HEK293 (cell line): ENCODE data around the gene CACNG3.

Experiments used
- CTCF ChIA-PET: fragments of 350-600 bp; formaldehyde crosslinking; extraction: SDS; loops from one replicate; lab custom pipeline; 2021; ENCODE audit warnings: antibody characterized with exemption; lab: Yijun Ruan, JAX
- POLR2A ChIA-PET: fragments of 300-600 bp; formaldehyde crosslinking; extraction: SDS; loops from one replicate; lab custom pipeline; 2020; ENCODE audit warnings: antibody characterized with exemption, inconsistent platforms; lab: Yijun Ruan, JAX
- H3K27ac ChIP-seq: fragments of 200-500 bp; sonication (Bioruptor generic); 2 replicates; pipeline ENCODE4 v1.5.1; 2014; ENCODE audit warnings: low read depth, low read length, control low read depth, inconsistent platforms; ENCODE audit errors: extremely low read depth
- H3K36me3 ChIP-seq, 2 experiments: fragments of 200-500 bp in 1 of 2; sonication (Bioruptor generic) in 1 of 2; 1 replicate in 1 of 2; 2 replicates in 1 of 2; pipeline ENCODE4 v1.5.1; 2014 to 2017; ENCODE audit warnings: inconsistent platforms in 2 of 2, low read length in 2 of 2; ENCODE audit not compliant: control insufficient read depth in 2 of 2, insufficient read depth in 1 of 2
- H3K4me1 ChIP-seq: fragments of 200-500 bp; sonication (Bioruptor generic); 2 replicates; pipeline ENCODE4 v1.5.1; 2014; ENCODE audit warnings: mild to moderate bottlenecking, low read length, inconsistent platforms; ENCODE audit not compliant: control insufficient read depth, insufficient read depth
- H3K4me3 ChIP-seq: 2 replicates; pipeline ENCODE4 v1.5.1; 2011; ENCODE audit warnings: low read depth, mild to moderate bottlenecking, control low read depth, low read length, moderate library complexity
- H3K9me3 ChIP-seq: fragments of 200-500 bp; sonication (Bioruptor generic); 2 replicates; pipeline ENCODE4 v1.5.1; 2014; ENCODE audit warnings: low read depth, low read length, inconsistent platforms; ENCODE audit not compliant: control insufficient read depth, insufficient read depth
- GLI2 ChIP-seq: fragments of 450-650 bp; formaldehyde crosslinking; IDR thresholded peaks from 2 replicates; pipeline ENCODE4; 2017; ENCODE audit warnings: missing biosample characterization, missing genetic modification characterization, low read depth, borderline replicate concordance
- KLF16 ChIP-seq: fragments of 450-650 bp; formaldehyde crosslinking; IDR thresholded peaks from 2 replicates; pipeline ENCODE4 v1.5.1; 2017; ENCODE audit warnings: missing biosample characterization, missing genetic modification characterization
- ZNF112 ChIP-seq: fragments of 450-650 bp; formaldehyde crosslinking; IDR thresholded peaks from 2 replicates; pipeline ENCODE4 v1.5.0; 2017; ENCODE audit warnings: missing biosample characterization, missing genetic modification characterization
- ZNF184 ChIP-seq: fragments of 450-650 bp; IDR thresholded peaks from 2 replicates; pipeline ENCODE4 v1.5.1; 2018; ENCODE audit warnings: missing biosample characterization, mild to moderate bottlenecking, missing genetic modification characterization
- ZNF2 ChIP-seq: fragments of 450-650 bp; formaldehyde crosslinking; IDR thresholded peaks from 2 replicates; pipeline ENCODE4 v1.5.1; 2016; ENCODE audit warnings: missing biosample characterization, missing genetic modification characterization
- ZNF239 ChIP-seq: fragments of 450-650 bp; formaldehyde crosslinking; IDR thresholded peaks from 2 replicates; pipeline ENCODE4 v1.5.1; 2016; ENCODE audit warnings: missing biosample characterization, missing genetic modification characterization
- ZNF324 ChIP-seq: fragments of 450-650 bp; formaldehyde crosslinking; IDR thresholded peaks from 2 replicates; pipeline ENCODE4 v1.5.1; 2016; ENCODE audit warnings: missing biosample characterization, missing genetic modification characterization
- ZNF518A ChIP-seq: fragments of 450-650 bp; formaldehyde crosslinking; conservative IDR thresholded peaks from 2 replicates; pipeline ENCODE4 v1.5.1; 2016; ENCODE audit warnings: low read depth, missing biosample characterization, missing genetic modification characterization
- ZNF571 ChIP-seq: fragments of 450-650 bp; formaldehyde crosslinking; IDR thresholded peaks from 2 replicates; pipeline ENCODE4 v1.5.0; 2017; ENCODE audit warnings: missing biosample characterization, missing genetic modification characterization
- ZNF621 ChIP-seq: fragments of 450-650 bp; formaldehyde crosslinking; IDR thresholded peaks from 2 replicates; pipeline ENCODE4 v1.5.1; 2017; ENCODE audit warnings: missing biosample characterization, missing genetic modification characterization
- ZNF701 ChIP-seq: fragments of 450-650 bp; formaldehyde crosslinking; IDR thresholded peaks from 2 replicates; pipeline ENCODE4 v1.5.1; 2016; ENCODE audit warnings: missing biosample characterization, missing genetic modification characterization
- TF ChIP-seq, protein P1 (sequence below): IDR thresholded peaks from 2 replicates; pipeline ENCODE4 v1.6.1; 2011; ENCODE audit warnings: mild to moderate bottlenecking, low read depth, low read length, borderline replicate concordance
- TF ChIP-seq, protein P2 (sequence below): fragments of 450-650 bp; formaldehyde crosslinking; IDR thresholded peaks from 2 replicates; pipeline ENCODE4 v1.5.1; 2016; ENCODE audit warnings: missing biosample characterization, missing genetic modification characterization
- TF ChIP-seq, protein P3 (sequence below): fragments of 450-650 bp; formaldehyde crosslinking; IDR thresholded peaks from 2 replicates; pipeline ENCODE4 v1.5.1; 2016; ENCODE audit warnings: missing biosample characterization, missing genetic modification characterization
- TF ChIP-seq, protein P4 (sequence below): fragments of 450-650 bp; formaldehyde crosslinking; IDR thresholded peaks from 2 replicates; pipeline ENCODE4 v1.5.1; 2017; ENCODE audit warnings: missing biosample characterization, missing genetic modification characterization
- TF ChIP-seq, protein P5 (sequence below): fragments of 450-650 bp; formaldehyde crosslinking; IDR thresholded peaks from 2 replicates; pipeline ENCODE4 v1.5.1; 2017; ENCODE audit warnings: missing biosample characterization, mild to moderate bottlenecking, missing genetic modification characterization, moderate library complexity

The CACNG3 gene

GRCh38 chr16:24262816-24263215 lies 6.7 kb downstream of the CACNG3 start (continued):
- TF ChIP-seq KLF16 (tag by site-specific recombination) = no peak
- TF ChIP-seq, protein P1, sequence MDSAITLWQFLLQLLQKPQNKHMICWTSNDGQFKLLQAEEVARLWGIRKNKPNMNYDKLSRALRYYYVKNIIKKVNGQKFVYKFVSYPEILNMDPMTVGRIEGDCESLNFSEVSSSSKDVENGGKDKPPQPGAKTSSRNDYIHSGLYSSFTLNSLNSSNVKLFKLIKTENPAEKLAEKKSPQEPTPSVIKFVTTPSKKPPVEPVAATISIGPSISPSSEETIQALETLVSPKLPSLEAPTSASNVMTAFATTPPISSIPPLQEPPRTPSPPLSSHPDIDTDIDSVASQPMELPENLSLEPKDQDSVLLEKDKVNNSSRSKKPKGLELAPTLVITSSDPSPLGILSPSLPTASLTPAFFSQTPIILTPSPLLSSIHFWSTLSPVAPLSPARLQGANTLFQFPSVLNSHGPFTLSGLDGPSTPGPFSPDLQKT = no peak
- TF ChIP-seq ZNF571 (tag by site-specific recombination) = no peak
- TF ChIP-seq ZNF112 (tag by site-specific recombination) = no peak
- no peak for TF ChIP-seq GLI2 (tag by site-specific recombination)
- TF ChIP-seq, protein P2, sequence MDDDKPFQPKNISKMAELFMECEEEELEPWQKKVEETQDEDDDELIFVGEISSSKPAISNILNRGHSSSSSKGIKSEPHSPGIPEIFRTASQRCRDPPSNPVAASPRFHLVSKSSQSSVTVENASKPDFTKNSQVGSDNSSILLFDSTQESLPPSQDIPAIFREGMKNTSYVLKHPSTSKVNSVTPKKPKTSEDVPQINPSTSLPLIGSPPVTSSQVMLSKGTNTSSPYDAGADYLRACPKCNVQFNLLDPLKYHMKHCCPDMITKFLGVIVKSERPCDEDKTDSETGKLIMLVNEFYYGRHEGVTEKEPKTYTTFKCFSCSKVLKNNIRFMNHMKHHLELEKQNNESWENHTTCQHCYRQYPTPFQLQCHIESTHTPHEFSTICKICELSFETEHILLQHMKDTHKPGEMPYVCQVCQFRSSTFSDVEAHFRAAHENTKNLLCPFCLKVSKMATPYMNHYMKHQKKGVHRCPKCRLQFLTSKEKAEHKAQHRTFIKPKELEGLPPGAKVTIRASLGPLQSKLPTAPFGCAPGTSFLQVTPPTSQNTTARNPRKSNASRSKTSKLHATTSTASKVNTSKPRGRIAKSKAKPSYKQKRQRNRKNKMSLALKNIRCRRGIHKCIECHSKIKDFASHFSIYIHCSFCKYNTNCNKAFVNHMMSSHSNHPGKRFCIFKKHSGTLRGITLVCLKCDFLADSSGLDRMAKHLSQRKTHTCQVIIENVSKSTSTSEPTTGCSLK (tag by site-specific recombination) = no peak
- no peak for TF ChIP-seq ZNF239 (tag by site-specific recombination)
- TF ChIP-seq, protein P3, sequence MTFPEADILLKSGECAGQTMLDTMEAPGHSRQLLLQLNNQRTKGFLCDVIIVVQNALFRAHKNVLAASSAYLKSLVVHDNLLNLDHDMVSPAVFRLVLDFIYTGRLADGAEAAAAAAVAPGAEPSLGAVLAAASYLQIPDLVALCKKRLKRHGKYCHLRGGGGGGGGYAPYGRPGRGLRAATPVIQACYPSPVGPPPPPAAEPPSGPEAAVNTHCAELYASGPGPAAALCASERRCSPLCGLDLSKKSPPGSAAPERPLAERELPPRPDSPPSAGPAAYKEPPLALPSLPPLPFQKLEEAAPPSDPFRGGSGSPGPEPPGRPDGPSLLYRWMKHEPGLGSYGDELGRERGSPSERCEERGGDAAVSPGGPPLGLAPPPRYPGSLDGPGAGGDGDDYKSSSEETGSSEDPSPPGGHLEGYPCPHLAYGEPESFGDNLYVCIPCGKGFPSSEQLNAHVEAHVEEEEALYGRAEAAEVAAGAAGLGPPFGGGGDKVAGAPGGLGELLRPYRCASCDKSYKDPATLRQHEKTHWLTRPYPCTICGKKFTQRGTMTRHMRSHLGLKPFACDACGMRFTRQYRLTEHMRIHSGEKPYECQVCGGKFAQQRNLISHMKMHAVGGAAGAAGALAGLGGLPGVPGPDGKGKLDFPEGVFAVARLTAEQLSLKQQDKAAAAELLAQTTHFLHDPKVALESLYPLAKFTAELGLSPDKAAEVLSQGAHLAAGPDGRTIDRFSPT (tag by site-specific recombination) = no peak
- TF ChIP-seq ZNF184 = no peak
- TF ChIP-seq, protein P4, sequence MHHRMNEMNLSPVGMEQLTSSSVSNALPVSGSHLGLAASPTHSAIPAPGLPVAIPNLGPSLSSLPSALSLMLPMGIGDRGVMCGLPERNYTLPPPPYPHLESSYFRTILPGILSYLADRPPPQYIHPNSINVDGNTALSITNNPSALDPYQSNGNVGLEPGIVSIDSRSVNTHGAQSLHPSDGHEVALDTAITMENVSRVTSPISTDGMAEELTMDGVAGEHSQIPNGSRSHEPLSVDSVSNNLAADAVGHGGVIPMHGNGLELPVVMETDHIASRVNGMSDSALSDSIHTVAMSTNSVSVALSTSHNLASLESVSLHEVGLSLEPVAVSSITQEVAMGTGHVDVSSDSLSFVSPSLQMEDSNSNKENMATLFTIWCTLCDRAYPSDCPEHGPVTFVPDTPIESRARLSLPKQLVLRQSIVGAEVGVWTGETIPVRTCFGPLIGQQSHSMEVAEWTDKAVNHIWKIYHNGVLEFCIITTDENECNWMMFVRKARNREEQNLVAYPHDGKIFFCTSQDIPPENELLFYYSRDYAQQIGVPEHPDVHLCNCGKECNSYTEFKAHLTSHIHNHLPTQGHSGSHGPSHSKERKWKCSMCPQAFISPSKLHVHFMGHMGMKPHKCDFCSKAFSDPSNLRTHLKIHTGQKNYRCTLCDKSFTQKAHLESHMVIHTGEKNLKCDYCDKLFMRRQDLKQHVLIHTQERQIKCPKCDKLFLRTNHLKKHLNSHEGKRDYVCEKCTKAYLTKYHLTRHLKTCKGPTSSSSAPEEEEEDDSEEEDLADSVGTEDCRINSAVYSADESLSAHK = no peak

DNA sequence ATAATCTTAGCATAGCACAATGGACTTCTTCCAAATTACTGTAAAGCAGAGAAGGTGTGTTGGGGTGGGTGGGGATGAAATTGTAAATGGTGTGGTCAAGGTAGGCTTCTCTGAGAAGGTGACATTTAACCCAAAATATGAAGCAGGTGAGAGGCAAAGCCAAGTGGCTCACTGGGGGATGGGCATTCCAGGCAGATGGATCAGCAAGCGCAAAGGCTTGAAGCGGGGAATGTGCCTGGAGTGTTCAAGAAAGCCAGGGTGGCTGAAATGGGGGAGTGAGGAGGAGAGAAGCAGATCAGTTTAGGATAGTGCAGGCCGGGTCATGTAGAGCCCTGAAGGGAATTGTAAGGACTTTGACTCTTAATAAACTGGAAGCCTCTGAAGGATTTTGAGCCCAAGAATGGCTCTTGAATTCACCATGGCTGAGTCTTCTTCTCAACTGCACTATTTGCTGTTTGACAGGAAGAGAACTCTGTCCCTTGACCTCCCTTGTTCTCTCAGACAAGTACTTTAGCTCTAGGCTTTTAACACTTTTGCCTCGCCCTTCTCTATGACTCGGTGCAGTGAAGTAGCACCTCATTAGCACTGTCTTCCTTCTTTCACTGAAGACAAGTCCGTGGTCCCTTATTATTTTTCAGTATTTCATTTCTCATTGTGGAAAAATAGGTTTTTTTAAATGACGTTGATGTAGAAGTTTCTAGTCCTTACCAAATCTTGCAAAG lies 14.7 kb downstream of the CACNG3 start:
- Histone ChIP-seq H3K27ac (no peak overlapping the region), H3K36me3 (no peaks in the 10 kb centered on the region), H3K4me1 (no peaks in the 10 kb centered on the region), H3K4me3 (no peak overlapping the region), H3K9me3 (no peaks in the 10 kb centered on the region)
- POLR2A ChIA-PET = no interaction called here
- TF ChIP-seq ZNF2 (tag by site-specific recombination) (no peak), ZNF701 (tag by site-specific recombination) (no peak), ZNF518A (no peak), ZNF324 (tag by site-specific recombination) (no peak), ZNF621 (no peak), KLF16 (tag by site-specific recombination) (no peak)
- TF ChIP-seq, protein P5, sequence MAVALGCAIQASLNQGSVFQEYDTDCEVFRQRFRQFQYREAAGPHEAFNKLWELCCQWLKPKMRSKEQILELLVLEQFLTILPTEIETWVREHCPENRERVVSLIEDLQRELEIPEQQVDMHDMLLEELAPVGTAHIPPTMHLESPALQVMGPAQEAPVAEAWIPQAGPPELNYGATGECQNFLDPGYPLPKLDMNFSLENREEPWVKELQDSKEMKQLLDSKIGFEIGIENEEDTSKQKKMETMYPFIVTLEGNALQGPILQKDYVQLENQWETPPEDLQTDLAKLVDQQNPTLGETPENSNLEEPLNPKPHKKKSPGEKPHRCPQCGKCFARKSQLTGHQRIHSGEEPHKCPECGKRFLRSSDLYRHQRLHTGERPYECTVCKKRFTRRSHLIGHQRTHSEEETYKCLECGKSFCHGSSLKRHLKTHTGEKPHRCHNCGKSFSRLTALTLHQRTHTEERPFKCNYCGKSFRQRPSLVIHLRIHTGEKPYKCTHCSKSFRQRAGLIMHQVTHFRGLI (tag by site-specific recombination) = no peak
- CTCF ChIA-PET = interaction anchor here (0.9 kb wide), 1 partner anchor 18 kb away, joined by 3 read pairs; no protein-coding TSS in a partner anchor
